GM12878 (cell line): Measurements from ENCODE around the gene ANKRD33.

Source experiments
- BACH1 ChIP-seq: fragments of 450-650 bp; IDR thresholded peaks from 2 replicates; pipeline ENCODE4 v1.6.1; 2017; ENCODE audit warnings: mild to moderate bottlenecking, borderline replicate concordance
- CHD2 ChIP-seq: IDR thresholded peaks from 2 replicates; pipeline ENCODE4 v1.6.1; 2011; ENCODE audit warnings: low read depth, low read length, improper control_type of control experiment, borderline replicate concordance
- CREM ChIP-seq: IDR thresholded peaks from 2 replicates; pipeline ENCODE4 v1.6.1; 2014; ENCODE audit warnings: antibody characterized with exemption, low read depth
- NFYA ChIP-seq: IDR thresholded peaks from 2 replicates; pipeline ENCODE4 v1.6.1; 2011; ENCODE audit warnings: low read depth, mild to moderate bottlenecking, low read length, improper control_type of control experiment, borderline replicate concordance
- POLR2A ChIP-seq: IDR thresholded peaks from 2 replicates; pipeline ENCODE4 v1.6.1; 2011; ENCODE audit warnings: low read depth, mild to moderate bottlenecking, low read length
- ZNF24 ChIP-seq: fragments of 450-650 bp; IDR thresholded peaks from 2 replicates; pipeline ENCODE4 v1.6.1; 2017; ENCODE audit warnings: antibody characterized with exemption, mild to moderate bottlenecking
- TF ChIP-seq, protein P1 (sequence below), 3 experiments: IDR thresholded peaks in 2 of 3; conservative IDR thresholded peaks in 1 of 3; 2 replicates each; pipeline ENCODE4 v1.5.1; 2011; ENCODE audit warnings: low read depth in 3 of 3, low read length in 3 of 3, mild to moderate bottlenecking in 3 of 3, control low read depth in 2 of 3, moderate library complexity in 2 of 3, inconsistent platforms in 1 of 3, mixed read lengths in 1 of 3; ENCODE audit not compliant: control insufficient read depth in 2 of 3, insufficient read depth in 1 of 3; ENCODE audit errors: extremely low read depth in 1 of 3
- TF ChIP-seq, protein P2 (sequence below): fragments of 450-650 bp; IDR thresholded peaks from 2 replicates; pipeline ENCODE4 v1.6.1; 2017; ENCODE audit warnings: antibody characterized with exemption, mild to moderate bottlenecking, moderate library complexity
- TF ChIP-seq, protein P3 (sequence below): fragments of 450-650 bp; IDR thresholded peaks from 2 replicates; pipeline ENCODE4 v1.6.1; 2017; ENCODE audit warnings: mild to moderate bottlenecking

DNA sequence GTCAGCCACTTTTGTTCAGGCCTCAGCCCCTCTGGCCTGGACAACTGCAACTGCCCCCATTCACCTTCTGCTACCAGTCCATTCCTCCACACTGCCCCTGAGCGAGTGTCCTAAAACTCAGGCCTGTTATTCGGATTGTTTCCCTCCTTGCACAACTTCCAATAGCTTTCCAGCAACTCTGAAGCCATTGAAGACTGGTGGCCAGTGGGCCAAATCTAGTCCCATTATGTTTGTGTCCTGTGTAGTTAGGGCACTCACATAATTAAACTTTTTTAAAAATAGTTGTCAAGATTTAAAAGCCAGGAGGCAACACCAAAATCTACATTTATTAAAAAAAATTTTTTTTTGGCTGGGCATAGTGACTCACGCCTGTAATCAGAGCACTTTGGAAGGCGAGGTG, 21.6 kb upstream of the ANKRD33 start:
- TF ChIP-seq BACH1 (no peak), ZNF24 (no peak), NFYA (no peak), POLR2A (no peak), CREM (no peak), CHD2 (no peak)
- TF ChIP-seq, protein P1, sequence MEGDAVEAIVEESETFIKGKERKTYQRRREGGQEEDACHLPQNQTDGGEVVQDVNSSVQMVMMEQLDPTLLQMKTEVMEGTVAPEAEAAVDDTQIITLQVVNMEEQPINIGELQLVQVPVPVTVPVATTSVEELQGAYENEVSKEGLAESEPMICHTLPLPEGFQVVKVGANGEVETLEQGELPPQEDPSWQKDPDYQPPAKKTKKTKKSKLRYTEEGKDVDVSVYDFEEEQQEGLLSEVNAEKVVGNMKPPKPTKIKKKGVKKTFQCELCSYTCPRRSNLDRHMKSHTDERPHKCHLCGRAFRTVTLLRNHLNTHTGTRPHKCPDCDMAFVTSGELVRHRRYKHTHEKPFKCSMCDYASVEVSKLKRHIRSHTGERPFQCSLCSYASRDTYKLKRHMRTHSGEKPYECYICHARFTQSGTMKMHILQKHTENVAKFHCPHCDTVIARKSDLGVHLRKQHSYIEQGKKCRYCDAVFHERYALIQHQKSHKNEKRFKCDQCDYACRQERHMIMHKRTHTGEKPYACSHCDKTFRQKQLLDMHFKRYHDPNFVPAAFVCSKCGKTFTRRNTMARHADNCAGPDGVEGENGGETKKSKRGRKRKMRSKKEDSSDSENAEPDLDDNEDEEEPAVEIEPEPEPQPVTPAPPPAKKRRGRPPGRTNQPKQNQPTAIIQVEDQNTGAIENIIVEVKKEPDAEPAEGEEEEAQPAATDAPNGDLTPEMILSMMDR (IDR thresholded peaks at IDR 0.05 in 2 of 3, conservative IDR thresholded peaks at IDR 0.05 in 1 of 3; ENCODE audit: control insufficient read depth in 2 of 3, extremely low read depth in 1 of 3, insufficient read depth in 1 of 3, low read depth in 3 of 3, low read length in 3 of 3): no peak
- TF ChIP-seq, protein P2, sequence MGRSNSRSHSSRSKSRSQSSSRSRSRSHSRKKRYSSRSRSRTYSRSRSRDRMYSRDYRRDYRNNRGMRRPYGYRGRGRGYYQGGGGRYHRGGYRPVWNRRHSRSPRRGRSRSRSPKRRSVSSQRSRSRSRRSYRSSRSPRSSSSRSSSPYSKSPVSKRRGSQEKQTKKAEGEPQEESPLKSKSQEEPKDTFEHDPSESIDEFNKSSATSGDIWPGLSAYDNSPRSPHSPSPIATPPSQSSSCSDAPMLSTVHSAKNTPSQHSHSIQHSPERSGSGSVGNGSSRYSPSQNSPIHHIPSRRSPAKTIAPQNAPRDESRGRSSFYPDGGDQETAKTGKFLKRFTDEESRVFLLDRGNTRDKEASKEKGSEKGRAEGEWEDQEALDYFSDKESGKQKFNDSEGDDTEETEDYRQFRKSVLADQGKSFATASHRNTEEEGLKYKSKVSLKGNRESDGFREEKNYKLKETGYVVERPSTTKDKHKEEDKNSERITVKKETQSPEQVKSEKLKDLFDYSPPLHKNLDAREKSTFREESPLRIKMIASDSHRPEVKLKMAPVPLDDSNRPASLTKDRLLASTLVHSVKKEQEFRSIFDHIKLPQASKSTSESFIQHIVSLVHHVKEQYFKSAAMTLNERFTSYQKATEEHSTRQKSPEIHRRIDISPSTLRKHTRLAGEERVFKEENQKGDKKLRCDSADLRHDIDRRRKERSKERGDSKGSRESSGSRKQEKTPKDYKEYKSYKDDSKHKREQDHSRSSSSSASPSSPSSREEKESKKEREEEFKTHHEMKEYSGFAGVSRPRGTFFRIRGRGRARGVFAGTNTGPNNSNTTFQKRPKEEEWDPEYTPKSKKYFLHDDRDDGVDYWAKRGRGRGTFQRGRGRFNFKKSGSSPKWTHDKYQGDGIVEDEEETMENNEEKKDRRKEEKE: no peak
- TF ChIP-seq, protein P3, sequence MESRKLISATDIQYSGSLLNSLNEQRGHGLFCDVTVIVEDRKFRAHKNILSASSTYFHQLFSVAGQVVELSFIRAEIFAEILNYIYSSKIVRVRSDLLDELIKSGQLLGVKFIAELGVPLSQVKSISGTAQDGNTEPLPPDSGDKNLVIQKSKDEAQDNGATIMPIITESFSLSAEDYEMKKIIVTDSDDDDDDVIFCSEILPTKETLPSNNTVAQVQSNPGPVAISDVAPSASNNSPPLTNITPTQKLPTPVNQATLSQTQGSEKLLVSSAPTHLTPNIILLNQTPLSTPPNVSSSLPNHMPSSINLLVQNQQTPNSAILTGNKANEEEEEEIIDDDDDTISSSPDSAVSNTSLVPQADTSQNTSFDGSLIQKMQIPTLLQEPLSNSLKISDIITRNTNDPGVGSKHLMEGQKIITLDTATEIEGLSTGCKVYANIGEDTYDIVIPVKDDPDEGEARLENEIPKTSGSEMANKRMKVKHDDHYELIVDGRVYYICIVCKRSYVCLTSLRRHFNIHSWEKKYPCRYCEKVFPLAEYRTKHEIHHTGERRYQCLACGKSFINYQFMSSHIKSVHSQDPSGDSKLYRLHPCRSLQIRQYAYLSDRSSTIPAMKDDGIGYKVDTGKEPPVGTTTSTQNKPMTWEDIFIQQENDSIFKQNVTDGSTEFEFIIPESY: no peak
